ENCODE results near the gene SDF4.

SDF4 gene

DNA sequence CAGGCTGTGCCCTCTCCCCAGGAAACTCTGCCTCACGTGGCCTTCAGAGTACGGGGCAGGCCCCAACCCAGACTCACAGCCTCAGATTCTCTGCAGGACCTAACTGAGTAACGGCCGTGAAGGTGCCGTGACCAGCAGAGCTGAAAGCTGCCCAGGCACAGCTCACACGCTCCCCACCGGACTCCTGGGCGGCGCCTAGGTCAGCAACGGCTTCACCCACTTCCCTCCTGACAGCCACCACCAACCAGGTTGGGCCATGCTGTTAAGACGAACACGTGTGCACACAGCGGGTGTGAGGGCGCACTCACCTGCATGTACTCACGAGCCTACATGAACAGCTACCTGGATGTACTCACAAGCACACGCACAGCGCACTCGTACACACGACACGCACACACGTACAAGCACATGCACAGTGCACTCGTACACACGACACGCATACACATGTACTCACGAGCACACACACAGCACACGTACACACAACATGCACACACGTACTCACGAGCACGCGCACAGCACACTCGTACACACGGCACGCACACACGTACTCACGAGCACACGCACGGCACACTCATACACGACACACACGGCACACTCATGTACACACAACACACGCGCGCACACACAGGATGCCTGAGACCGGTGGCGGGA lies 9.1 kb downstream of the SDF4 start:
- POLR2A ChIA-PET = no interaction called here
- CTCF ChIA-PET = no interaction called here
- no peaks in the 10 kb centered on the region for H3K4me1 ChIP-seq (ENCODE audit: control insufficient read depth, insufficient read depth, low read length)

DNA sequence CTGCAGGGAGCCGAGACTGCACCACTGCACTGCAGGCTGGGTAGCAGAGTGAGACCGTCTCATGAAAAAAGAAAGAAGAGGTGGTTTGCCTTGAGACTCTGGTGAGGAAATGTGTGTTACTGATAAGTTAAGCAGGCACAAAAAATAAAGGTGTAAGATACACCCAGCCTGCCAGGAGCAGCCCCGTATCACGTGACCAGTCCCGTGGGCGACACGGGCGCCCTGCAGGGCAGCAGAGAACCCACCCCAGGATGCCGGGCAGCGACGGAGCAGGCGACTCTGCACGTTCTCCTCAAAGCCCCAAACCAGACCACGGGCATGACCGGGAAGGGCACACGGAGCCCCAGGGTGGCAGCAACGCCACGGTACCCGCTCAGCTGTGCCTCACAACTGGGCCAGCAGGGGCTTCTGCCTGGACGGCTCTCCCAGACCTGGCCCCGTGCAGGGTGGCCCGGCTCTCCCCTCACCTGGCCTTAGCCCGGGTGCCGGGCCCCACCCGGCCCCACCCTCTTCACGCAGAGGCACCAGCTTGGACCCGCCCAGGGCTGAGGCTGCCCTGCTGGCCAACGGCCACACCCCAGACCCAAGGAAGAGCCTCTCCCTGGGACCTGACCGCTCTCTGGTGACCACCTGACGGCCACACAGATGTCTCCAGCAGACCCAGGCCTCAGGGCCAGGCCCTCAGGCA lies 9.8 kb downstream of the SDF4 start:
- peak; percentile 87 for TF ChIP-seq KLF1 (tag by site-specific recombination; IDR thresholded peaks at IDR 0.05)
- TF ChIP-seq KLF10 (tag by site-specific recombination; IDR thresholded peaks at IDR 0.05) = no peak
- TF ChIP-seq HIC1 (tag by site-specific recombination; IDR thresholded peaks at IDR 0.05) = peak; percentile 60
- 0 out of 2 replicates have a peak, but pooled peaks have one; percentile 18 for TF ChIP-seq KLF8 (tag by site-specific recombination; IDR thresholded peaks at IDR 0.05)
- no peak for TF ChIP-seq ZNF157 (tag by site-specific recombination; IDR thresholded peaks at IDR 0.05)
- no peak for TF ChIP-seq ZBTB49 (tag by site-specific recombination; IDR thresholded peaks at IDR 0.05; ENCODE audit: low read depth)
- H3K9me3 ChIP-seq (ENCODE audit: control insufficient read depth, insufficient read depth, low read depth, low read length) = no peaks in the 10 kb centered on the region
- POLR2A ChIA-PET = no interaction called here
- H3K4me3 ChIP-seq (ENCODE audit: low read depth, low read length) = no peak overlapping the region
- H3K4me1 ChIP-seq (ENCODE audit: control insufficient read depth, insufficient read depth, low read length) = no peaks in the 10 kb centered on the region
- H3K36me3 ChIP-seq (ENCODE audit: control insufficient read depth in 2 of 2, insufficient read depth in 1 of 2, low read length in 2 of 2) = peaks cover 4 to 98% of the 10 kb centered on the region in 2 experiments; a peak in 2 of 3 replicates
- H3K27ac ChIP-seq (ENCODE audit: extremely low read depth, low read depth, low read length) = no peak overlapping the region
- CTCF ChIA-PET = no interaction called here

More for the DNA sequence above, 9.1 kb downstream of the SDF4 start:
- TF ChIP-seq KLF1 (tag by site-specific recombination; IDR thresholded peaks at IDR 0.05) = peak; percentile 6; the same call in 1 of the 2 replicates
- 0 out of 2 replicates have a peak, but pooled peaks have one; percentile 0 for TF ChIP-seq KLF8 (tag by site-specific recombination; IDR thresholded peaks at IDR 0.05)
- no peak for TF ChIP-seq ZNF610 (tag by site-specific recombination; IDR thresholded peaks at IDR 0.05; ENCODE audit: borderline replicate concordance)
- TF ChIP-seq, protein P1, sequence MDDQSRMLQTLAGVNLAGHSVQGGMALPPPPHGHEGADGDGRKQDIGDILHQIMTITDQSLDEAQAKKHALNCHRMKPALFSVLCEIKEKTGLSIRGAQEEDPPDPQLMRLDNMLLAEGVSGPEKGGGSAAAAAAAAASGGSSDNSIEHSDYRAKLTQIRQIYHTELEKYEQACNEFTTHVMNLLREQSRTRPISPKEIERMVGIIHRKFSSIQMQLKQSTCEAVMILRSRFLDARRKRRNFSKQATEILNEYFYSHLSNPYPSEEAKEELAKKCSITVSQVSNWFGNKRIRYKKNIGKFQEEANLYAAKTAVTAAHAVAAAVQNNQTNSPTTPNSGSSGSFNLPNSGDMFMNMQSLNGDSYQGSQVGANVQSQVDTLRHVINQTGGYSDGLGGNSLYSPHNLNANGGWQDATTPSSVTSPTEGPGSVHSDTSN (CRISPR knock-in tag; IDR thresholded peaks at IDR 0.05) = 0 out of 2 replicates have a peak, but pooled peaks have one; percentile 28
- no peak for TF ChIP-seq ZNF266 (tag by site-specific recombination; IDR thresholded peaks at IDR 0.05; ENCODE audit: low read depth)
- H3K9me3 ChIP-seq (ENCODE audit: control insufficient read depth, insufficient read depth, low read depth, low read length) = no peaks in the 10 kb centered on the region
- H3K4me3 ChIP-seq (ENCODE audit: low read depth, low read length) = no peak overlapping the region
- peaks cover 4 to 98% of the 10 kb centered on the region in 2 experiments; a peak in 2 of 3 replicates for H3K36me3 ChIP-seq (ENCODE audit: control insufficient read depth in 2 of 2, insufficient read depth in 1 of 2, low read length in 2 of 2)
- no peak overlapping the region for H3K27ac ChIP-seq (ENCODE audit: extremely low read depth, low read depth, low read length)

DNA sequence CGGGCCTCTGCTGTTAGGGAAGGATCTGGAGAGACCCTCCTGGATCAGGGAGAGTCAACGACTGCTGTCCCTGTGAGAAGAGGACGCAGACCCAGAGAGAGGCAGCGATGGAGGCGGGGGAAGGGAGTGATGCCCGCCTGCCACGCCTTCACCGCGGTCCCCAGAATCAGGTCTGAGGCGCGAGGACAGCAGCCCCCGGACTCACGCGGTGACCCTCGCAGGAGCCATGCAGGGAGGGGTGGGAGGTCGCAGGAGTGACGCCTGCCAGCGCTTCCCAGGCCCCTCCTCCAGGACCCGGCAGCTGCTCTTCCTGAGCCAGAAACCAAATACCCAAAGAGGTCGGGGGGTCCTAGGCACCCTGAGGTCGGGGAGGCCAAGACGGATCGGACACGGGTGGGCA lies 11.6 kb downstream of the SDF4 start:
- Histone ChIP-seq H3K4me1 (ENCODE audit: control insufficient read depth, insufficient read depth, low read length) (no peaks in the 10 kb centered on the region), H3K9me3 (ENCODE audit: control insufficient read depth, insufficient read depth, low read depth, low read length) (no peaks in the 10 kb centered on the region), H3K27ac (ENCODE audit: extremely low read depth, low read depth, low read length) (no peak overlapping the region), H3K36me3 (ENCODE audit: control insufficient read depth in 2 of 2, insufficient read depth in 1 of 2, low read length in 2 of 2) (peaks cover 4 to 98% of the 10 kb centered on the region in 2 experiments; a peak in 2 of 3 replicates), H3K4me3 (ENCODE audit: low read depth, low read length) (no peak overlapping the region)
- POLR2A ChIA-PET = no interaction called here
- TF ChIP-seq KLF17 (tag by site-specific recombination; IDR thresholded peaks at IDR 0.05) (peak; percentile 84), KLF16 (tag by site-specific recombination; IDR thresholded peaks at IDR 0.05) (no peak), ZNF146 (tag by site-specific recombination; IDR thresholded peaks at IDR 0.05) (no peak), ZNF48 (tag by site-specific recombination; IDR thresholded peaks at IDR 0.05) (no peak), REPIN1 (tag by site-specific recombination; IDR thresholded peaks at IDR 0.05; ENCODE audit: low read depth) (no peak)
- TF ChIP-seq, protein P2, sequence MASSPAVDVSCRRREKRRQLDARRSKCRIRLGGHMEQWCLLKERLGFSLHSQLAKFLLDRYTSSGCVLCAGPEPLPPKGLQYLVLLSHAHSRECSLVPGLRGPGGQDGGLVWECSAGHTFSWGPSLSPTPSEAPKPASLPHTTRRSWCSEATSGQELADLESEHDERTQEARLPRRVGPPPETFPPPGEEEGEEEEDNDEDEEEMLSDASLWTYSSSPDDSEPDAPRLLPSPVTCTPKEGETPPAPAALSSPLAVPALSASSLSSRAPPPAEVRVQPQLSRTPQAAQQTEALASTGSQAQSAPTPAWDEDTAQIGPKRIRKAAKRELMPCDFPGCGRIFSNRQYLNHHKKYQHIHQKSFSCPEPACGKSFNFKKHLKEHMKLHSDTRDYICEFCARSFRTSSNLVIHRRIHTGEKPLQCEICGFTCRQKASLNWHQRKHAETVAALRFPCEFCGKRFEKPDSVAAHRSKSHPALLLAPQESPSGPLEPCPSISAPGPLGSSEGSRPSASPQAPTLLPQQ (tag by site-specific recombination; IDR thresholded peaks at IDR 0.05) = no peak
- CTCF ChIA-PET = interaction anchor here (1.8 kb wide), 1 partner anchor 98 kb away, joined by 4 read pairs; no protein-coding TSS in a partner anchor
